NCI-H510A treated with DMSO at 0.1 percent for 48 hours (cell line): ENCODE measurements around the gene IFNAR2.
"Not testable (repeated sequence)": the region's sequence is repeated elsewhere in the genome, so short reads cannot be mapped to it uniquely, and the experiment has no call there.

Experiments
- DNase-seq: peaks from one replicate; lab custom pipeline; 2025; lab: John Stamatoyannopoulos, UW

Gene IFNAR2

DNA sequence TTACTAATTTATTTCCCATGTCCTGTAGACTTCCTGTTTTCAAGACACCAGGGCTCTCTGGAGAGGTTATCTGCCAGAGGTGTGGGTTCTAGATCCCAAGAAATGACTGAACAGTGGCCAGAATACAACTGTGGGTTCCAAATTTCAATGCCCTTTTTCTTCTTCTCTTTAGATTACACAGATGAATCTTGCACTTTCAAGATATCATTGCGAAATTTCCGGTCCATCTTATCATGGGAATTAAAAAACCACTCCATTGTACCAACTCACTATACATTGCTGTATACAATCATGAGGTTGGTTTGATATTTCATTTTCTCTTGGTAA lies 15.0 kb downstream of the IFNAR2 start:
- DNase-seq: no peak

DNA sequence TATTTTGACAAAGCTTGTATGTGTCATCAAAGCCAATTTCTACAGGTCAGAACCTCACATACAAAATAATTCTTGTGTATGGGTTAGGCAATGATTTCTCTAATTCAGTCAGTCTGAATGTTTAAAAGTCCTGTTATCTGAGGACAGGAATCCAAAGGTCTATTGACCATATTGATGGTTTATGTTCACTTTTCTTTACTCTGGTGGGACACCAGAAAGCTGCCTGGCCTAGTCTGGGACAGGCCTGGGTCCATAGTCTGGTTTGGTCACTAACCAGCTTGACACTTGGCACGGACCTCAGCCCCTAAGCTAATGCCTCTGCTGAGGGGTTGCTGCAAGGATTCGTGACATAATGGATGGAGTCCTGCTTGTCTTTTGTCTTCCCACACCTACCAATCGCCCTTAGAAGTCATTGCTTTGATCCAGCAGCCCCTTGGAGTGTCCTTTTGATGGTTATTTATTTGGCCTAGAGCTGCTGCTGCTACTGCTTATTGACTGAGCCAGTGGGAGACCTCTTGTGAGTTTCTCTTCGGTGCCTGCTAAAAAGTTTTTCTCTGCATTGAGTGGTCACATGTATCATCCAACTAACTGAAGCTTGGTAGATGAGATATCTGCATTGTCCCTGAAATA lies 15.7 kb downstream of the IFNAR2 start:
- no peak for DNase-seq

DNA sequence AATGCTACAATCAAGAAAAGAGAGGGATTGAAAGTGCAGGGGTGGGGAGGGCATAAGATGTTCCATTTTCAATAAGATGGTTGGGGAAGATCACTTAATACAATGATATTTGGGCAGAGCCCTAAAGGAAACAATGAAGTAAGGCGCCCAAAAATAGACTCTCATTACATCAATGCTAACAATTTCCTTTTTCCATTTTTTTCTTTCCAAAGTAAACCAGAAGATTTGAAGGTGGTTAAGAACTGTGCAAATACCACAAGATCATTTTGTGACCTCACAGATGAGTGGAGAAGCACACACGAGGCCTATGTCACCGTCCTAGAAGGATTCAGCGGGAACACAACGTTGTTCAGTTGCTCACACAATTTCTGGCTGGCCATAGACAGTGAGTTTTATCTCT lies 16.8 kb downstream of the IFNAR2 start:
- no peak for DNase-seq

DNA sequence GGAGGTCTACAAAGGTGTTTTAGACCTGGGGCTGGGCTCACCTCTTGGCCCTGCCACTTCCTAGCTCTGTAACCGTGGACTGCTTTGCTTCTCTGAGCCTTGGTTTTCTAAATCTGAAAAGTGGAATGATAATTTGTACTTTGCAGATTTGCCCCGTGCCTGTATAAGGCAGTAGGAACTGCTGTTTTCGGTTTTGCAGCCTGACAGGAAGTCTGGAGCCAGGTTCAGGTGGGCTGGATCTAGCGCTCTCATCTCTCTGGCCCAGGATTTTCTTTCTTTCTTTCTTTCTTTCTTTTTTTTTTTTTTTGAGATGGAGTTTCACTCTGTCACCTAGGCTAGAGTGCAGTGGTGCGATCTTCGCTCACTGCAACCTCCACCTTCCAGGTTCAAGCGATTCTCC lies 17.2 kb downstream of the IFNAR2 start:
- DNase-seq: no peak

DNA sequence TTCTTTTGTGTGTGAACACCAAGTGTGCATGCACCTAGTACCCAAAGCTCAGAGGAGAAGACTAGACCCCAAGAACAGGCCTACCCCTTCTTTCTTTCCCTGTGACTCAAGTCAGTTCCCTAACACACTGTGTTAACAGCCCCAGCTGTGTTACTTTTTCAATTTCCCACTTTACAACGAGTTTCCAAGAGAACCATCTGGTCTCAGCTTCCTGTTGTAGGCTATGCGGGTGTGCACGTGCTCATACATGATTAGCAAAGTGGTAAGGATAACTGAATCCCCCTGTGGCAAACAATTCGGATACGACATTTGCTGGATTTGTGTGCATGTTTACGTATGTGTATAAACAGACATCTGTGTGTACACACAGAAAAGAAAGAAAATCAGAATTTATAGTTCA lies 17.9 kb downstream of the IFNAR2 start:
- no peak for DNase-seq

DNA sequence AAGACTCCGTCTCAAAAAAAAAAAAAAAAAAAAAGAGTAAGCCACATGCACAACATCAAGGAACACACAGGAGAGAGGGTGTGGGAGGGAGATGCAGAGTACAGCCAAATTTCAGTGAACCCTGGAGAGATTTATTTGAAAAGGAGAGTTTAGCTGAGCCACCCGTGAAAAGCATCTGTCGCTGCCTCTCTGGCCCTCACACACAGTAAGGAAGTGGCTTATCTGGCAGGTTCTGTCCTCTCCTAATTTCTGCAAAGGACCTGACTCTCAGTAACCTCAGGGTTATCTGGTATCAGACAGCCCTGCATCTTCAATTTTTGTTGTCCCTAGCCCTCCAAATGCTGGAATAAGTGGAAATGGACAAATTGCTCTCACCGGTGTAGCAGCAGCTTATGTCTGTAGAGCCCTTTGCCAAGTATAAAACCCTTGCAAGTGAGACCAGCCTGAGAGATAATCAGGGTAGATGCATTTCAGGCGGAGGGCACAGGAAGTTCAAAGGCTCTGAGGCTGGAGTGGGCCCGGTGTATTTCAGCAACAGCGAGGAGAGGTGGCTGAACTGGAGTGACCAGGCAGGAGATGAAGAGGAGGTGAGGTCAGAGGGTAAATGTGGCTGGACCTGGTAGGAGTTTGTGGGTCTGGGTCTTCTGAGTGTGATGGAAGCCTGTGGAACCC lies 19.7 kb downstream of the IFNAR2 start:
- no peak for DNase-seq

DNA sequence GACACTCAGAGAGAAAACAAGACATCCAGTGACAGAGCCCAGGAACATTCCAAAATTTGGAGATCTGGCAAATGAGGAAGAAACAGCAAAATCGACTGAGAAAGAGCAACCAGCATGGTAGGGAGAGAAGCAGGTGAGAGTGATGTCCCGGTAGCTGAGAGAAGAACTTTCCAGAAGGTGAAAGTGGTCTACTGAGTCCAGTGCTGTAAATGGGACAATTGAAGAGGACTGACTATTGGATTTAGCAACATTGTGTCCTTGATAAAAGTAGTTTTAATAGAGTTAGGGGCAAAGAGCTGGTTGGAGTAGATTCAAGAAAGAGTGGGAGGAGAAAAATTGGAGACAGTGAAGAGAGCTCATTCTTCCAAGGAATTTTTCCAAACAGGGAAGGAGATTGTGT lies 21.4 kb downstream of the IFNAR2 start:
- DNase-seq: no peak

DNA sequence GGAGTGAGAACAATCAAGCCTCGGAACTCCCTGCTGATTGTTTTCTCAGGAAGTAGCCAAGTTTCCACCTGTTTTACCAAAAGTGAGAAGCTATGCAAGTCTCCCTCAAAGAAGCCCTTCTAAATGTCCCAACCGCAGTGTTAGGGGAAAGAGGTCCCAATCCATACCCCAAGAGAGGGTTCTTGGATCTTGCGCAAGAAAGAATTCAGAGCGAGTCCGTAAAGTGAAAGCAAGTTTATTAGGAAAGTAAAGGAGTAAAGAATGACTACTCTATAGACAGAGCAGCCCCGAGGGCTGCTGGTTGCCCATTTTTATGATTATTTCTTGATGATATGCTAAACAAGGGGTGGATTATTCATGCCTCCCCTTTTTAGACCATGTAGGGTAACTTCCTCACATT lies 23.6 kb downstream of the IFNAR2 start:
- DNase-seq: not testable (repeated sequence)

DNA sequence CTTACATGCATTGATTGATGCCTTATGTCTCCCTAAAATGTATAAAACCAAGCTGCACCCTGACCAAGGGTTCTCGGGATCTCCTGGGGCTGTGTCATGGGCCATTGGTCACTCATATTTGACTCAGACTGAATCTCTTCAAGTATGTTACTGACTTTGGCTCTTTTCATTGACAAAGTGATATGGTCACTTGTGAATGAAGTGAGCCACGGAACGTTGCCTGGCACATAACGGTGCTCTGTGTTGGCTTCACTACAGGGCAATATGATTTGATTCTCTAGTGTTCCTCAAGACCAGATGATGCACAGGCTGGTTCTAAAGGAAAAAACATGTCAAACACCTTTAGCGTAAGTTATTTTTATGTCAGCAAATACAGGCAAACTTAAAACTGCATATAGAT lies 25.0 kb downstream of the IFNAR2 start:
- no peak for DNase-seq

DNA sequence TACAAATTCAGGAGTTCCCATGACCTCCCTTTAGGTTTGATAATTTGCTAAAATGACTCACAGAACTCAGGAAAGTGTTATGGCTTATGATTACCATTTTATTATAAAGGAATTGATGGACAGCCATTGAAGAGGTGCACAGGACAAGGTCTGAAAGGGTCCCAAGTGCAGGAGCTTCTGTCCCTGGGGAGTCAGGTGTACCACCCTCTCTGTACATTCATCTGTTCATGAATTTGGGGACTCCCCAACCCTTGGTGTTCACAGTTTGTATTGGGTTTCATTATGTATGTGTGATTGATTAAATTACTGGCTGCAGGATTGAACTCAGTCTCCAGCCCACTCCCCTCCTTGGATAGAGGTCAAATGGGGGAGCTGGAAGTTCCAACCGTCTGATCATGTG lies 25.7 kb downstream of the IFNAR2 start:
- DNase-seq: no peak

DNA sequence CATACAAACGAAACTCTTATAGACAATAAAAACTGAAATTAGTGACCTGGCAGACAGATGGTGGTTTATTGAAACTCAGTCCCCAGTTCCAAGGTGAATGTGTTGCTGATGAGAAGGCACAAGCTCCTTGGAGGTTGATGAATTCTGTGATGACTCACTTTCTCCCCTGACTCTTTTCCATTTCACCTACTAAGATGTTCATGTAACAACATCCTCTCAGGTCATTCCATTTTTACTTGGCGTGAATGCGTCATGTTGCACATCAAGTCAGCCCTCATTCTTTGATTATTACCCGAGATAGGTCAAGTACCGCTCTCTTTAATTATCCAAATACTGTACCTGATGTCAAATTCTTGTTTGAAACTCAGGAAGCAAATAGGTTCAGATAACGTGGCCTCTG lies 26.3 kb downstream of the IFNAR2 start:
- DNase-seq: no peak

DNA sequence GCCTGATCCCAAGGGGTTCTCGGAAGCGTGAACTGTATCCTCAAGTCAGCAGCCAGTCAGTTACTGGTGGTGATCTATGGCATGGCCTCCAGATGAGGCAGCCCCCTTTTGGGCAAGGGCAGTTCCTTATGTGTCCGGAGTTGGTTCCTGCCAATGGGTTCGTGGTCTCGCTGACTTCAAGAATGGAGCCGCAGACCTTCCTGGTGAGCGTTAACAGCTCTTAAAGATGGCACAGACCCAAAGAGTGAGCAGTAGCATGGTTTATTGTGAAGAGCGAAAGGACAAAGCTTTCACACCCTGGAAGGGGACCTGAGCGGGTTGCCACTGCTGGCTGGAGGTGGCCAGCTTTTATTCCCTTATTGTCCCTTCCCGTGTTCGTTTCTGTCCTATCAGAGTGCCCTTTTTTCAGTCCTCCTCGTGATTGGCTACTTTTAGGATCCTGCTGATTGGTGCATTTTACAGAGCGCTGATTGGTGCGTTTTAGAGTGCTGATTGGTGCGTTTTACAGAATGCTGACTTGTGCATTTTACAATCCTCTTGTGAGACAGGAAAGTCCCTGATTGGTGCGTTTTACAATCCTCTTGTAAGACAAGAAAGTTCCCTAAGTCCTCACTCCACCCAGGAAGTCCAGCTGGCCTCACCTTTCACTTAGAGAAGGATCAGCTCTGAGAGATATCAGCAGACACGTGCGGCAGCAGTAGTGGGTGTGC lies 27.5 kb downstream of the IFNAR2 start:
- DNase-seq: no peak

DNA sequence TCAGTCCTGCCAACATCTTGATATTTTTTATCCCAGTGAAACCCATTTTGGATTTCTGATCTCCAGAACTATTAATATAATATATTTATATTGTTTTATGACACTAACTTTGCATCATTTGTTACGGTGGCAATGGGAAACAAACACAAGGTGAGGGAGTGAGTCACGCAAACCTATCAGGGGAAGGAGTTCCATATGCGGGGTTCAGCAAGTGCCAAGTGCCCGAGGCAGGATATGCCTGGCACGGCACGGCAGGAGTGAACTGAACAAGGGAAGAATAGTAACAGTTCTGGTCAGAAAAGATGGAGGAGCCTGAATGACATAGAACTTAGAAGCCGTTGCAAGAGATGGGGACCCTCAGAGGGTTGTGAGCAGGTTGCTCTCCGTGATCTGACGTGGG lies 28.7 kb downstream of the IFNAR2 start:
- no peak for DNase-seq

DNA sequence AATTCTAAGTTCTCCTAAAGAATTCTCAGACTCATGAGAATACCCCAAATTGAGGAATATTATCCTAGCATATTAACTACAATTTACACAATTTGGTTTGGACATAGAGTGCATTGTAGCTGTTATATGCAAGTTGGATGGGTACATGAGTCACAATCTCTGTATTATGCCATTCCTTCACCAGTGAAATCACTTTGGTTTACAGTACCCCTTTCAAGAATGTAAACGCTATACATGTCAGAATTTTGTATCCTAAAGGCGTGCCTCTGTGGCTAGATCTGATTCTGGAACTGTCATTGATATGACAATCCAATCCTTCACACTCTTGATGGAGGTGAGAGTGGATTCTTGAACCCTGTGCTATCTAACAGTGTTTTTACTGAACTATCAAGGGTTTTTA lies 29.7 kb downstream of the IFNAR2 start:
- no peak for DNase-seq

DNA sequence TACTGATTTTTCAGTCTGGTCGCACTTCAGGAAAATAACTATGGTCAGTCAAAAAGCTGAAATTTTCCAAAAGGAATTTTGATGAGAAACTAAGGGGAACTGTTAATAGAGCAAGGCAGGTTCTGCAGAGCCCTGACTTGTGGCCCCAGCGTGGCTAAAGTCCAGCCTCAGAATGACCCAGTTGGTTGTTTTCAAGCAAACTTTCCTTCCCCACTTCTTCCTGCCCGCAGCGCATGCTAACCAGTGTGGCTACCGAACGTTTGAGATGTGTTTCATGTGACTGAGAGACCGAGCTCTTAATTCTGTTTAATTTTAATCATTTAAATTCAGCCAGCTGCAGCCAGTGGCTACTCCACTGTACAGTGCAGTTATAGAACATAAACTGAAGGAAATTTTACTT lies 30.3 kb downstream of the IFNAR2 start:
- DNase-seq: no peak

DNA sequence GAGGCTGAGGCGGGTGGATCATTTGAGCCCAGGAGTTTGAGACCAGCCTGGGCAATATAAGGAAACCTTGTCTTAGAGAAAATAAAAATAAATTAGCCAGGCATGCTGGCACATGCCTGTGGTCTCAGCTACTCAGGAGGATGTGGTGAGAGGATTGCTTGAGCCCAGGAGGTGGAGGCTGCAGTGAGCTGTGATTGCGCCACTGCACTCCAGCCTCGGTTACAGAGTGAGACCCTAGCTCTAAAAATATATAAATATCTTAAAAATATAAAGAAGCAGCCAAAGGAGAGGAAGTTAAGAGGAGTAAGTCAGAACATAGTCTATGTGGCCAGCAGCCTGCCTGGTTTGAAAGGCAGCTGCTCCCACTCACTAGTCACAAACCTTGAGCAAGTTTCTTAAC lies 31.9 kb downstream of the IFNAR2 start:
- no peak for DNase-seq

DNA sequence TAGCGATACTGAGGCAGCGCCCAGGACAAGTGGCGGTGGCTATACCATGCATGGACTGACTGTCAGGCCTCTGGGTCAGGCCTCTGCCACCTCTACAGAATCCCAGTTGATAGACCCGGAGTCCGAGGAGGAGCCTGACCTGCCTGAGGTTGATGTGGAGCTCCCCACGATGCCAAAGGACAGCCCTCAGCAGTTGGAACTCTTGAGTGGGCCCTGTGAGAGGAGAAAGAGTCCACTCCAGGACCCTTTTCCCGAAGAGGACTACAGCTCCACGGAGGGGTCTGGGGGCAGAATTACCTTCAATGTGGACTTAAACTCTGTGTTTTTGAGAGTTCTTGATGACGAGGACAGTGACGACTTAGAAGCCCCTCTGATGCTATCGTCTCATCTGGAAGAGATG lies 33.2 kb downstream of the IFNAR2 start:
- DNase-seq: no peak

DNA sequence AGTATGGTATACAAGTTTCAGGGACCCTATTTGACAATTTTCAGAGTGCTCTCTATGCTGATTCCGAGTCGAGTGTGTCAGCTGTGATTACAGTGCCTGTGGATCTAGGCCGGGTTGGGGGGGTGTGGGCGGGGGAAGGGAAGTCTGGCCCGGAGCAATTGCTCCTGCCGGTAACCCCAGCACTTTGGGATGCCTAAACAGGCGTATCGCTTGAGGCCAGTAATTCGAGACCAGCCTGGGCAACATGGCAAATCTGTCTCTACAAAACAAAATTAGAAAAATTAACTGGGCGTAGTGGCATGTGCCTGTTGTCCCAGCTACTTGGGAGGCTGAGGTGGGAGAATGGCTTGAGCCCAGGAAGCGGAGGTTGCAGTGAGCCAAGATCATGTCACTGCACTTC lies 34.8 kb downstream of the IFNAR2 start:
- DNase-seq: no peak

DNA sequence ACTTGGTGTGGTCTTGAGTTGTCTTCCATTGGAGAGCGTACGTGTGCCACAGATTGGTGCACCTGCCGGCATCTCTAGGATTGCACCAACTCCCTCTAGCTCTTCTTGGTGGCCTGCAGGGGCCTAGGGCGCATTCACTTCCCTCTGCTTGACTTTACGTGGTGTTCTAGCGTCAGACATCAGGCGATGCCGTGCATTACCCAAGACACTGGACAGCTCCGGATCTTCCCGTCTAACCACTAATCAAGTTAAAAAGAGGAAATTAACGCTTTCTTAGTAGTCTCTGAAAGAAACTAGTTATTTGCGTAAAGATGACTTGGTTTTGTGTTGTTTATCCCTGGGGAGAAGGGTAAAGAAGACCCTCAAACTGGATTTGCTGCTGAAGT lies 35.9 kb downstream of the IFNAR2 start:
- DNase-seq: peak; percentile 86

DNA sequence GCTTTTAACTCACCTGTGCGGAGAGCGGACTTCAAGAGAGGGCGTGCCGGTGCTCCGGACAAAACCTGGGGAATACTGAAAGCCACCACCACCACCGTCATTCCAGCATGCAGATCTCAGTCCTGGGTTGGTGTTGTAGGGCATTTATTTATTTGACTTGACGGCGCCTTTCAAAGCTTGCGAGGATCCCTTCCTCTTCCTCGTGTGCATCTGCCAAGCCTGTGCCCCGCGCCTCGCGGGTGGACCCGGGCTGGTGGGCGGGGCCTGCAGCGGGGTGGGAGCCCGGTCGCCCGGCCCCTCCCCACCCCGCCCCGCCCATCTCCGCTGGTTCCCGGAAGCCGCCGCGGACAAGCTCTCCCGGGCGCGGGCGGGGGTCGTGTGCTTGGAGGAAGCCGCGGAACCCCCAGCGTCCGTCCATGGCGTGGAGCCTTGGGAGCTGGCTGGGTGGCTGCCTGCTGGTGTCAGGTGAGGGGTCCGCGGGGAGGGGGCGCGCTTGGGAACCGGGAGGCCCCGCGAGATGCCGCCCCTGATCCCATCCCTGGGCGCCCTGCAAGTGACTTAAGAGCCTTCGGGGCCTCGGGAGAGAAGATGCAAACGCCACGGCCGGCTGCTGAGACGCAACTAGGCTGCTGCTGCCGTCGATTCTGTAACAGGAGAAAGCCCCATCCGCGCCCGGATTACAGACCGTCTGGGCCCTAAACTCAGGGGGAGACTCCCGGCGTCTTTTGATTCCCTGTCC lies 36.5 kb downstream of the IFNAR2 start, which contains the start of gene IL10RB:
Gene IL10RB, plus strand, starts transcription at position 318 of the 739 bp plus-strand sequence. Its CDS starts 99 bp downstream, at position 417.
- peak; percentile 86 for DNase-seq

DNA sequence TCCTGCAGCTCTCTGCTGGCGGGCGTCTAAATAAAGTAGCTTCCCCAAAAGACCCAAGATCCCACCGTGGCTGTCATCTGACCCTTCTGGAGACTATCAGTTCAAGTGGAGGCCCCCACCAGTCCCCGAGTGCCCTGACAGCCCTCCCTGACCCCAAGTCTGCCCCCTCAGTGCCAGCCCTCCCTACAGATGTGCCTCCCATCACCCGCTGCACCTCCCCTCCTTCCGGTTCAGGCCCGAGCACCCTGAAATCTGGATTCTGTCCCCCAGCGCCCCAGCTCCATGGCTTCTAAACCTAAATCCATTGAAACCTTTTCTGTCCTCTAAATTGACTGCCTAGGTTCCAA lies 37.0 kb downstream of the IFNAR2 start:
- no peak for DNase-seq

DNA sequence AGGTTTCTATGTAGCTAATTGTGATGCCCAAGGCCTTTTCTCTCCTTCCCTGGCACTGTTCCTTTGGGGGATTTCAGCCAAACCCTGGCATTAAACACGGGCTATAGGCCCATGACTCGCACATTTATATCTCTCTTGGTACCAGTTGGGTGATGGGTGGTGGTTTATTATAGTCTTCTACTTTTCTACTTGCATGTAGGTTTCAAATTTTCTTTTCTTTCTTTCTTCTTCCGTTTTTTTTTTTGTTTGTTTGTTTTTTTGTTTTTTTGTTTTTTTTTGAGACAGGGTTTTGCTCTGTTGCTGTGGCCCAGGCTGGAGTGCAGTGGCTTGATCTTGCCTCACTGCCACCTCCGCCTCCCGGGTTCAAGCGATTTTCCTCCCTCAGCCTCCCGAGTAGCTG lies 37.5 kb downstream of the IFNAR2 start:
- no peak for DNase-seq

DNA sequence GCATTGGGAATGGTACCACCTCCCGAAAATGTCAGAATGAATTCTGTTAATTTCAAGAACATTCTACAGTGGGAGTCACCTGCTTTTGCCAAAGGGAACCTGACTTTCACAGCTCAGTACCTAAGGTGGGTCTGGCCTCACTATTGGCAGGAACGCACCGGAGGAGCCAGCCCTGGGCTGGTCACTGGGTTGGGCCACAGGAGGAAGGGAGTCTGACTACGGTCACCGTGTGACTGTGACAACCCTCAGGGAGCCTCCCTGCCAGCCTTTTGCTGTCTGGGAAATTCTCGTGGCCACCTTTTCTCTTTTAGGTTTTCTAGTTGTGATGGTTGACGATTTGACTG lies 38.6 kb downstream of the IFNAR2 start:
- no peak for DNase-seq
